CD4-positive, alpha-beta T cell treated with Interleukin-21 for 1 hour (primary cell): Measurements from ENCODE around the gene KAT5.
"Not testable (repeated sequence)": the region's sequence is repeated elsewhere in the genome, so short reads cannot be mapped to it uniquely, and the experiment has no call there.

Experiments
- DNase-seq: peaks from one replicate; pipeline ENCODE4 v3.0.0-alpha.2; 2020

The KAT5 gene

DNA sequence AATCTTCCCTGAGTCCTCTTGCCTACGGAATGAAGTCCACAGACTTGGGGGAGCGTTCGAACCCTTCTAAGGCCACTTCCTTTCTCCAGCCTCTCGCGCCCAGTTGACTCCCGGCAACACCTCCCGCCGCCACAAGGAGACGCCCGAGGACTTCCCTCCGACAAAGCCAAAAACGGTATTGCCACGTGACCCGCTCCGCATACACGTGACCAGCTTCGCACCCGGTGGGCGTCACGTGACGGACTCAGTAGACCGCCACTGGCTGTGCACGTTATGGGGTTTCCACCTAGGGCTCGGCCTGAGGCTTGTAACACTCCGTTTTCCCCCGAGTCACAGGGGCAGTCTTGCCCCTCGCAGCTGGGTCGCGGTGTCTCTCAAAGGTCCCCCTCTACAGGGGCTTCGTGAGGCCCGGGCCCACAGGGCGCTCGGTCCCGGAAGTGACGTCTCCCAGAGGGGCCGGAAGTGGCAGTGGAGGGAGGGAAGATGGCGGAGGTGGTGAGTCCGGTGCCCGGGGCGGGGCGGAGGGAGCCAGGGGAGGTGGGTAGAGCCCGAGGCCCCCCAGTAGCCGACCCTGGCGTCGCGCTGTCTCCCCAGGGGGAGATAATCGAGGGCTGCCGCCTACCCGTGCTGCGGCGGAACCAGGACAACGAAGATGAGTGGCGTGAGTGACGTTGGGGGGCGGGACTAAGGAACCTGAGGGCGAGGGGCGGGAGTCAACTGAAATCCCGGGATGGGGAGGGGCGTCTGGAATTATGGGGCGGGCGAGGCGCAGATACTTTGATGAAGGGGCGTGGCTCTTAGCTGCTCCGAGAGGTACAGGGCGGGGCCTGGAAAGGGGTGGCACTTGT is at the start of gene KAT5:
TSS of gene KAT5 (plus strand) at position 468 of the 848 bp plus-strand sequence. CDS start at position 484, 16 bp downstream.
- peak; percentile 97 for DNase-seq

DNA sequence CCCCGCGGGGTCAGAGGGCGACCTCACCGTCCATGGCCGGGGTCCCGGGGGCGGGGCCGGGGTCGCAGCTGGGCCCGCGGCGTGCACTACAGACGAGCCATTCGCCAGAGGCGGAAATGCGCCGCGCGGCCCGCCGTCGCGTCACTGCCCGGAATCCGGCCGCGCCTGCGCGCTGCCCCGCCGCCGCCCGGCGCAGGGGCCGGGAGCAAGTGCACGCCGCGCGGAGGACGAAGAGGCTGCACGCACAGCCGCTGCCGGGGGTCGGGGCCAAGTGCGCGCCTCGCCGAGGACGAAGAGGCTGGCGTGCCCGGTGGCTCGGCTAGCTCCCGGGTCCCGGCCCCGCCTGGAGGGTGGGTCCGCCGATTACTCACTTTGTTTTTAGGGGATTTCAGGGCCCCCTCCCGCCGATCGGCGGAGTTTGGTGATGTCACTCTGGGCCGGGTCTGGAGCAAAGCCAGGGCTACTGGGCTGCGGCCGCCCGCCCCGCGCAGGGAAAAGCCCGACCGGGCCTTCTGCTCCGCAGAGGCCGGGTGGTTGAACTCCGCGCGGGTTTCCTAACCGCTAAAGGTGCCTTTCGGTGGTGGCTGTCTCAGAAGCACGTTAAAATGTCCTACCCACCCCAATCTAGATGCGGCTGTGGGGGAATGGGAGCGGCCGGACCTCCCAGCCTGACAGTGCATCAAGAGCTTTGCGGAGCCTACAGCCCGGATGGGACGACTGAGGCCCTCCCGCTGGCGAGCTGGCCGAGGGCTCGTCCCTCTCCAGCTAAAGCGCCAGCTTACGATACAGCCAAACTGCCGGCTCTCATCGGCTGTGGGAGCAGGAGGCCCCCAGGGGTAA is 49.0 kb upstream of the KAT5 start, which contains the start of gene RELA:
TSS of gene RELA (minus strand) at position 118 of the 840 bp plus-strand sequence. CDS start at position 34, 84 bp downstream.
- peak; percentile 94 for DNase-seq

DNA sequence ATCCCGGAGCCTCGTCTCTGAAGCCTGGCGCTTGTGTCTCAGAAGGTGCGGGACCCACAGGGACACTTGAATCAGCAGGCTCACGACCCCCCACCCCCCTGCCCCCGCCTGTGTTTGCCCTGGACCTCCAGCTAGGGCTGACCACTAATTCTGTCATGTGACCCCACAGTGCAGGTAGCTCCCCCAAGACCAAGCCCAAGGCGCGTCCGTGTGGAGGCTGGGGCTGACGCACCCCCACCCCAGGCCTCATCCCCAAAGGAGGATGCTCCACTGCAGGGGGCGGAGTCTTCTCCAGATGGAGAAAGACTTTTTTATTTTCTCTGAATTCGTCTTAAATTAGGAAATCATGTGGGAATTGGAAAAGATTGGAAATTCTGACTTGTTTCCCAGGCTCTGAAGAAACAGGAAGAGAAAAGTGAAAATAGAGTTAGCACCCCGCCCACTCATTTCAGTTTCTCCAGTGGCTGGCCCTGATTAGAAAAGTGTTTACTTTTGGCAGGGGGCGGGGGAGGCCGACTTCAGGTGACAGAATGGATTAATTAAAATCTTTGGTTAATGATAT is 48.3 kb upstream of the KAT5 start:
- peak; percentile 60 for DNase-seq

DNA sequence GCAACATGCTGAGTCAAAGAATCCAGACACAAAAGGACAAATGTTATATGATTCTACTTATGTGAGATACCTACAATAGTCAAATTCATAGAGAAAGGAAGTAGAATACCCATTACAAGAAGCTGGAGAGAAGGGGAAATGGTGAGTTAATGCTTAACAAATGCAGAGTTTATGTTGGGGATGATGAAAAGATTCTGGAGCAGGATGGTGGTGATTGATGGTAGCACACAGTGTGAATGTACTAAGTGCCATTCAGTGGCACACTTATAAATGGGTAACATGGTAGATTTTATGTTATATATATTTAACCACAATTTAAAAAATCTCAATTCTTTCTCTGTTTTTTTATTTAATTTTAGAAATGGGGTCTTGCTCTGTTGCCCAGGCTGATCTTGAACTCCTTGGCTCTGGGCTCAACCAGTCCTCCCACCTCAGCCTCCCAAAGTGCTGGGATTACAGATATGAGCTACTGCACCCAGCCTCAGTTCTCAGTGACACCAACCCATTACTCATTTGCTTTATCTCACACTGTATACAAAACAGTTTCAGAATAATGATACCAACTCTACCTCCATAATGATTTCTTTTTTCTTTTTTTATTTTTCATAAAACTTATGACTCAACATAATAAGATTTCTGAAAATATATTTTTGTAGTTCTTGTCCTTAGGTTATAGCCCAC is 39.7 kb upstream of the KAT5 start:
- DNase-seq = no peak

DNA sequence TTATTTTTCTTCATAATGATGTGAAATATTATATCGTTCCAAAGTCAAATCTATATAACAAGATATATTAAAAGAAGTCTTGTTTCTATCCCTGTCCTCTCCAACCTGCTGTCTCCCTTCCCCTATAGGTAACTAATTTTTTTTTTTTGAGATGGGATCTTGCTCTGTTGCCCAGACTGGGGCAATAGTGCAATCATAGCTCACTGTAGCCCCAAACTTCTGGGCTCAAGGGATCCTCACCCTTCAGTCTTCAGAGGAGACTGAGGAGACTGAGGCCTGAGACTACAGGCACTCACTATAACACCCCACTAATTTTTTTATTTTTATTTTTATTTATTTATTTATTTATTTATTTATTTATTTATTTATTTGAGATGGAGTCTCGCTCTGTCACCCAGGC is 39.1 kb upstream of the KAT5 start:
- DNase-seq = no peak

DNA sequence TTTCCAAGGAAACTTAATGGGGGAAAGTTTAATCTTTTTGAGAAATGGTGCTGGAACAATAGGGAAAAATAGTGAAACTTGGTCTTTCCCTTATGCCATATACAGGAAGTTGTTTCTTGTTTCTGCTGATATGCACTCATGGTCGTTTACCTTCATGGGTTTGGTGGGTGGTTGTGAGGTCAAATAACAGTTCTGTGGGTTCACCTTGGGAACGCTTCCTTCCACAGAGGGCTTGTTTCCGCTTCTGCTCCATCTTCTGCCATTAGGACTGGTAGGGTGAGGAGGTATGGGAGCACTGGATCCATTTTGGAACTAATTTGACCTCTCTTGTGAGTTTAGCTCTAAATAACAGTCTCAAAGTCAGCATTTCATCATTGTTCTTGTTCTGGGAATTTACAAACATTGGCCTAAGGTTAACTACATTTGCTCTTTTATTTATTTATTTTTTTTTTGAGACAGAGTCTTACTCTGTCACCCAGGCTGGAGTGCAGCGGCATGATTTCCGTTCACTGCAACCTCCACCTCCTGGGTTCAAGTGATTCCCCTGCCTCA is 31.8 kb upstream of the KAT5 start:
- DNase-seq = no peak

DNA sequence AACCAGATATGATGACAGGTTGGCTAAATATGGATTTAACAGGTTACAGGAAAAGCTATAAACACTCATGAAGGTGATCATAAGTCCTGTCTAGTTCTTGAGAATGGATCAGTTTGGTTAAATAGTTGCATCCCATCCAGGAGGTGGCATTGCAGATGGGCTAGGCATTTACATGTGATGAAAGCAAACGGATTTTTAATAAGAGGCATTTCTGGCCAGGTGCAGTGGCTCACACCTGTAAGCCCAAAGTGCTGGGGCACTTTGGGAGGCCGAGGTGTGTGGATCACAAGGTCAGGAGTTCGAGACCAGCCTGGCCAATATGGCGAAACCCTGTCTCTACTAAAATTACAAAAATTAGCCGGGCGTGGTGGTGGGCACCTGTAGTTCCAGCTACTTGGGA is 28.6 kb upstream of the KAT5 start:
- not testable (repeated sequence) for DNase-seq

DNA sequence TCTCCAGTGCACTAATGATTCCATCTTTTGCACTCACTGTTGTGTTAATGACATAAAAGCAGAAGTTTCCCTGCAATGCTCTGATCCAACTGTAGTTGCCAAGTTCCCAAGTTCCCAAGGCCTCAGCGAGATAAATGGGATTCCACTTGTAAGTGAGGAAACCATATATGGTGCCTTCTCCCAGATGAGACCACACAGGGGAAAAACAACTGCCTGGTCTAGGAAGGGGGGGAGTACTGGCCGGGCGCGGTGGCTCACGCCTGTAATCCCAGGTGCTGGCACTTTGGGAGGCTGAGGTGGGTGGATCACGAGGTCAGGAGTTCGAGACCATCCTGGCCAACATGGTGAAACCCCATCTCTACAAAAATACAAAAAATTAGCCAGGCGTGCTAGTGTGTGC is 26.1 kb upstream of the KAT5 start:
- DNase-seq = no peak

DNA sequence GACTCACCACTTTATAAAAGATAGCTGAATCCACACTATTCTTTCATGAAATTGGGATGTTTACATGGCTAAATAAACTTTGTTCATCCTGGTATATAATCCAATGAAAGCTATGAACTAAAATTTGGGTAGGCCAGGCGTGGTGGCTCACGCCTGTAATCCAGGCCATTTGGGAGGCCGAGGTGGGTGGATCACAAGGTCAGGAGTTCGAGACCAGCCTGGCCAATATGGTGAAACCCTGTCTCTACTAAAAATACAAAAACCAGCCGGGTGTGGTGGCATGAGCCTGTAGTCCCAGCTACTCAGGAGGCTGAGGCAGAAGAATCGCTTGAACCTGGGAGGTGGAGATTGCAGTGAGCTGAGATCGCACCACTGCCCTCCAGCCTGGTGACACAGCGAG is 20.2 kb upstream of the KAT5 start:
- not testable (repeated sequence) for DNase-seq

DNA sequence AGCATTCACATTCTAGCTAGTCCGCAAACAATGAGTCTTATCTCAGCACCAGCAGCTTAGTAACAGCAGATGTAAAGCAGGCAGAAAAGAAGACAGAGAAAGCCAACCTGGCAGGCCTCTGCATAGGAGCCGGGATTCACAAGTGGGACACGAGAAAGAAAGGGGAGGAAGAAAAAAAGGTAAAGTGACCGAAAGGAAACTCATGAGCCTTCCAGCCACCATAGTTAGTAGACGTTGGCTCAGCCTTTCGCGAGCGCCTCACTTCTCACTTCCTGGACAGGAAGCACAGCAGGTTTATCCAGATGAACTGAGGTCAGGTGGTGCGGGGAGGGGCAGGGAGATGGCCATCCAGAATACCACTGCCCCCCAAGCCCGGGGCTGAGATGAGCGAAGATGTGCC is 19.7 kb upstream of the KAT5 start:
- DNase-seq = no peak

DNA sequence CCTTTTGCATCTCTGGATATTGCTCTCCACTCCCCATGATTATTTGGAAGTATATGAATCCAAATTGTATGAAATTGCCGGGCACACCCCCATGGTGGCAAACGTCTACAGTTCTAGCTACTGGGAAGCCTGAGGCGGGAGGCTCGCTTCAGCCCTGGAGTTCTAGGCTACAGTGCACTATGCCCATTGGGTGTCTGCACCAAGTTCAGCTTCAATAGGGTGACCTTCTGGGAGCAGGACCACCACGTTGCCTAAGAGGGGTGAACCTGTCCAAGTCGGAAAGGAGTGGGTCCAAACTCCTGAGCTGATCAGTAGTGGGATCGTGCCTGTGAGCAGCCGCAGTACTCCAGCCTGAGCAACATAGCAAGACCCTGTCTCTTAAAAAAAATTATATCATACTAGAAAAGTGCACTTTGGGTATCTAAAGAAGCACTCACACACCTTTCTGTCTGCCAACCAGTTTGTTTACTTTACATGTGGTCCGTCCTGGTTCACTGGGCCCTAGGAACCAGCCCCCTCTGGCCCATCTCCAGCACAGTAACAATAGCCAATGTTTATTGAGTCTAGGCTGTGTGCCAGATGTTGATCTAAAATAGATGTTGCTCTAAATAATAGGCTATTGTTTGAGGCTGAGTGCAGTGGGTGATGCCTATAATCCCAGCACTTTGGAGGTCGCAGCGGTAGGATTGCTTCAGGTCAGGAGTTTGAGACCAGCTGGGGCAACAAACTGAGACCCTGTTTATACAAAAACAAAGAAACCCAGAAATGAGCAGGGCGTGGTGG is 16.4 kb upstream of the KAT5 start:
- DNase-seq = no peak

DNA sequence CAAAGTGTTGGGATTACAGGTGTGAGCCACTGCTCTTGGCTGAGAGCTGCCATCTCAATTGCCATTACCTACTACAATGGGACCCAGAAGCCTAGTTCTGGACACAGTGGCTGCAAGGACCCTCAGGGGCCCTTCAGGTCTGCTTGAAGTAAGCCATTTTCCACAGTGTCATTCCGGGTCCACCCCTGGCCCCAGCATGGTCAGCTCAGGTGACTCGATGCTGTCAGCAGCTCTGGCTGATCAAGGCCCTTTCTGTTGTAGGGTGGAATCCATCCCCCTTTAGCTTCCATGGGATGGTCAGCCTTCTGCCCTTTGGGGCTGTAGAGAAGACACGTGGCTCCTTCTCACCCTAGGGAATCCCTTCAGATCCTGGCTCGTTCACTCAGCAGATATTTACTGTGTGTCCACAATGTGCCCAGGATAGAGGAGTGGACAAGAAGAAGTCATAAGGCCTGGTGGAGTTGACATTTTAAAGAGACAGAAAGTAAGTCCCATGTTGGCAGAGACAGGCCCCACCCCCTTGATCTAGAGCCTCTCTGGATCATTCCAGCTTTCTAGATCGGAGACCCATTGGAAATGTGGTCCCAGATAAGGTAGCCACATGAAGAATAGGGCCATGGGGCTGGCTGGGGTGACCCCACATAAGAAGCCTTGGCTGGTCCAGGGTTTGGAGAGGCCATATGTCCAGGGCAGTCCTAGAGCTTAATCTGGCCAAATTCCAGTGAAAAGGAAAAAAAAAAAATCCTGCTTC is 15.1 kb upstream of the KAT5 start:
- DNase-seq = no peak

DNA sequence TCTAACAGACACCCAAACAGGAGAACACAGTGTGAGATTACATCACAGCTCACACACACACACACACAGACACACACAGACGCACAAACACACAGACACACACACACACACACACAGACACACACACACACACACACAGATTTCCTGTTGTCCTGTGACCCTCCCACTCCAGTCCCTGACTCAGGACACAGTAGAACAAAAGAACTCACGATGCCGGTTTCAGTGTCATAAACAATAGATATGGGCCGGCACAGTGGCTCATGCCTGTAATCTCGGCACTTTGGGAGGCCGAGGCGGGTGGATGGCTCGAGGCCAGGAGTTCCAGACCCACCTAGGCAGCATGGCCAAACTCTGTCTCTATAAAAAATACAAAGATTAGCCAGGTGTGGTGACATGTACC is 13.8 kb upstream of the KAT5 start:
- DNase-seq = no peak

DNA sequence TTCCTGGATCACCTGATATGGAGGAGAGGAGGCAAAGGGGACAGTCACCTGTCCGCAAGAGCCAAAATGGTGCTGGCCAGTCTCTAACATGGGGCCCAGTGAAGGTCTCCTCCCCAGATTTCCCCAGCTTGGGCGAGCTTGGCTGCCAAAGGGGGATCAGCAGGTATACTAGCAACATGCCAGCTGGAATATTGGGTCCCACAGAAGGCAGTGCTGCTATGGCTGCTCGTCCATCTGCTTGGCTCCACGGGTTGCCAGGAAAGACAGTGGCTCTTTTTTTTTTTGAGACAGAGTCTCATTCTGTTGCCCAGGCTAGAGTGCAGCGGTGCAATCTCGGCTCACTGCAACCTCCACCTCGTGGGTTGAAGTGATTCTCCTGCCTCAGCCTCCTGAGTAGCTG is 12.7 kb upstream of the KAT5 start:
- no peak for DNase-seq

DNA sequence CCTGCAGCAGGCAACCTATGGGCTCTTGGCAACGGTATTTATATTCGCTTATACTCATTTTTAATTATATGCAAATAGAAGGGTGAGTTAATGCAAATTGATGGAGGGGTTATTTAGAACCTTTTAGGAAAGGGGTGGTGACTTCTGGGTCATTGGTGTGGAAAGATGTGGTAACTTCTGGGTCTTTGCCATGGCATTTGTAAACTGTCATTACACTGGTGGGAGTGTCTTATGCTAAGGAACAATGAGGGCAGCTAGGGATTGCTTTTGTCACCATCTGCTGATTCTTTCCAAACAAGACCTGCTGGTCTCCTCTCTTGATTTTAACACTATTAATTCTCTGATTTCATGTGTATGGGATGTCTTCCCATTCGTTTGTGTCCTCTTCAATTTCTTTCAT is 11.7 kb upstream of the KAT5 start:
- DNase-seq = no peak

DNA sequence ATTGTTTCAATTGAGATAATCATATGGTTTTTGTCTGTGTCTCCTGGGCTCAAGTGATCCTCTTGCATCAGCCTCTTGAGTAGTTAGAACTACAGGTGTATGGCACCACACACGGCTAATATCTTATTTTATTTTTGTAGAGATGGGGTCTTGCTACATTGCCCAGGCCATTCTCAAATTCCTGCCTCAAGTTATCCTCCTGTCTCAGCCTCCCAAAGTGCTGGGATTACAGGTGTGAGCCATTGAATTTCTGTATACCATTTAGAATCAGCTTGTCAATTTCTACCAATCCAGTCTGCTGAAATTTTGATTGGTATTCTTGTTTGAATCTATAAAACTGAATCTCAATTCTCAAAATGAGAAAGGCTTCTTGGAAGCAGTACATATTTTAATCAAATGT is 10.4 kb upstream of the KAT5 start:
- DNase-seq = no peak

DNA sequence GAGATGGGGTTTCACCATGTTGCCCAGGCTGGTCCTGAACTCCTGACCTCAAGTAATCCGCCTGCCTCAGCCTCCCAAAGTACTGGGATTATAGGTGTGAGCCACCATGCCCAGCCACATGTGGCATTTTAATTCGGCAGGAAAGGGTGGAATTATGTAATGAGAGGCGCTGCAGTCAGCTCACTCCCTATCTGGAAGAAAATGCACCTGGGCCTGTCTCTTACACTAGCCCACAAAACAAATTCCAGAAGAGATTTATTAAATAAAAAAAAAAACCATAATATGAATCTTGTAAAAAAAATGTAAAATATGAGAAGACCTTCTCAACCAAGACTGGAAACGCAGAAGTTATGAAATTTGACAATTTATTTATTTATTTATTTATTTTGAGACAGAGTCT is 8.2 kb upstream of the KAT5 start:
- no peak for DNase-seq

DNA sequence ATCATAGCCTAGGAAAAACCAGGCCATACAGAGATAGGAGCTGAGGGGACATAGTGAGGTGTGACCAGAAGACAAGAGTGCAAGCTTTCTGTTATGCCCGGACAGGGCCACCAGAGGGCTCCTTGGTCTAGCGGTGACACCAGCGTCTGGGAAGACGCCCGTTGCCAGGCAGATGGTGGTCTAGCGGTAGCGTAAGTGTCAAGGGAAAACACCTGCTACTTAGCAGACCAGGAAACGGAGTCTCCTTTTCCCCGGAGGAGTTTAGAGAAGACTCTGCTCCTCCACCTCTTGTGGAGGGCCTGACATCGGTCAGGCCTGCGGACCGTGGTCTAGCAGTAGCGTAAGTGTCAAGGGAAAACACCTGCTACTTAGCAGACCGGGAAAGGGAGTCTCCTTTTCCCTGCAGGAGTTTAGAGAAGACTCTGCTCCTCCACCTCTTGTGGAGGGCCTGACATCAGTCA is 5.7 kb upstream of the KAT5 start:
- DNase-seq = peak; percentile 84

DNA sequence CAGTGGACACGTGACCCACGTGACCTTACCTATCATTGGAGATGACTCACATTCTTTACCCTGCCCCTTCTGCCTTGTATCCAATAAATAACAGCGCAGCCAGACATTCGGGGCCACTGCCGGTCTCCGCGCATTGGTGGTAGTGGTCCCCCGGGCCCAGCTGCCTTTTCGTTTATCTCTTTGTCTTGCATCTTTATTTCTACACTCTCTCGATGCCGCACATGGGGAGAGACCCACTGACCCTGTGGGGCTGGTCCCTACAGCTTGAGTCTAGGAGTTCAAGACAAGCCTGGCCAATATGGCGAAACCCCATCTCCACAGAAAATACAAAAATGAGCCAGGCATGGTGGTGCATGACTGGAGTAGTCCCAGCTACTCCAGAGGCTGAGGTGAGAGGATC is 5.0 kb upstream of the KAT5 start:
- DNase-seq = not testable (repeated sequence)

DNA sequence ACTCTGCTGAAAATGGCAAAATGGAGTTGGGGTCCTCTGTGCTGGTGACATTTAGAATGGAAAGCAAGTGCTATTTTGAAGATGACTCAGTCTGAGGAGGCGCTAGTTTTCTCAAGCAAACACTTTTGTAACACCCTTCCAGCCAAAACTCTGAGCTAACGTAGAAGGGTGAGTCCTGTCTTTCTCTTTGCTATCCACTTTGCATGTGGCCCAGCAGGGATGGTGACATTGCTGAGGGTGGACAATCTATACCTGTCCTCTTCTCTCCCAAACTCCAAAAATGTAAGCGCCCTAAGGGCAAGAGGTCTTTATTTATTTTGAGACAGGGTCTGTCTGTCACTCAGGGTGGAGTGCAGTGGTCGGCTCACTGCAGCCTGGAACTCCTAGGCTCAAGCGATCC is 3.6 kb upstream of the KAT5 start:
- DNase-seq = no peak

DNA sequence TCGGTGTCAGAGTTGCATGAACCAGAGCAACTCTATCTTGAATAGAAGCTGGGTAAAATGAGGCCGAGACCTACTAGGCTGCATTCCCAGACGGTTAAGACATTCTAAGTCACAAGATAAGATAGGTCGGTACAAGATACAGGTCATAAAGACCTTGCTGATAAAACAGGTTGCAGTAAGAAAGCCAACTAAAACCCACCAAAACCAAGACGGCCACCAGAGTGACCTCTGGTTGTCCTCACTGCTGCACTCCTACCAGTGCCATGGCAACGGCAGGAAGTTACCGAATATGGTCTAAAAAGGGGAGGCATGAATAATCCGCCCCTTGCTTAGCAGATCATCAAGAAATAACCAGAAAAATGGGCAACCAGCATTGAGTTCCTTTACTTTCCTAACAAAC is 2.4 kb upstream of the KAT5 start:
- no peak for DNase-seq
